Upper lobe of left lung (tissue), 6 donors: ENCODE results near the gene ZFX. TPM values are rescaled to one million over a fixed set of nuclear protein-coding genes. Genes with fewer than 3 reads are reported as not detected.

Source experiments
- ATAC-seq, 2 donors: fragments of 200-7000 bp; cut with Tn5 transposase; one replicate each; pipeline ENCODE4 v1.9.1; 2022; ENCODE audit warnings: mild to moderate bottlenecking in 2 of 2, moderate library complexity in 2 of 2; ENCODE audit not compliant: low FRiP score in 2 of 2
- DNase-seq, 2 donors: peaks; one replicate each; pipeline ENCODE4 v3.0.0-alpha.2; 2019 to 2020
- H3K27ac ChIP-seq, 4 donors: fragments of 200-600 bp; sonication (generic); one replicate each; pipeline ENCODE4 v1.5.1; 2016 to 2019
- H3K27me3 ChIP-seq, 4 donors: fragments of 200-600 bp; sonication (generic); one replicate each; pipeline ENCODE4 v1.5.1; 2017 to 2019
- H3K36me3 ChIP-seq, 4 donors: fragments of 200-600 bp; sonication (generic); one replicate each; pipeline ENCODE4 v1.5.1; 2016 to 2019
- H3K4me1 ChIP-seq, 4 donors: fragments of 200-600 bp; sonication (generic); one replicate each; pipeline ENCODE4 v1.5.1; 2018 to 2019
- H3K4me3 ChIP-seq, 4 donors: fragments of 200-600 bp; sonication (generic); one replicate each; pipeline ENCODE4 v1.5.1; 2017 to 2019; ENCODE audit warnings: mild to moderate bottlenecking in 2 of 4, moderate library complexity in 1 of 4
- H3K9me3 ChIP-seq, 4 donors: fragments of 200-600 bp; sonication (generic); one replicate each; pipeline ENCODE4 v1.5.1; 2018 to 2019
- EP300 ChIP-seq, 4 donors: sonication (generic); formaldehyde crosslinking; IDR thresholded peaks; one replicate each; pipeline ENCODE4 v1.5.1; 2017; ENCODE audit warnings: antibody characterized with exemption in 4 of 4, control low read depth in 2 of 4
- POLR2A ChIP-seq, 4 donors: fragments of 450-650 bp; IDR thresholded peaks; one replicate each; pipeline ENCODE4 v1.5.1; 2016 to 2017; ENCODE audit warnings: antibody characterized with exemption in 4 of 4, mild to moderate bottlenecking in 2 of 4
- POLR2AphosphoS5 ChIP-seq, 2 donors: sonication (generic); formaldehyde crosslinking; IDR thresholded peaks; one replicate each; pipeline ENCODE4 v1.5.1; 2017; ENCODE audit warnings: antibody characterized with exemption in 2 of 2
- WGBS, 2 donors: methylation state at CpG; one replicate each; pipeline ENCODE4 v1.1.5; 2017 to 2018; 5-methylcytosine and 5-hydroxymethylcytosine counted together
- total RNA-seq, 6 donors: library from RNA; depleted of rRNA in 4 of 6; stranded (reverse); fragments of >200 nt in 4 of 6; gene quantifications; one replicate each; pipeline versions ENCODE4 v1.1.0 to v1.2.1, GENCODE V29; 2016 to 2021
- TF ChIP-seq, protein P1 (sequence below), 6 experiments: fragments of 450-650 bp in 4 of 6; fragments of 200-600 bp in 2 of 6; sonication (generic) in 2 of 6; IDR thresholded peaks; one replicate each; pipeline ENCODE4 v1.5.1; 2016 to 2019; ENCODE audit warnings: antibody characterized with exemption in 6 of 6
- donor health status: DM: no; HTN: no; CAD: no; lungs with moderate emphysema.
- donor health status: DM: no; HTN: yes; CAD: no; lungs with severe emphysema.

ZFX gene
- total RNA-seq, 6 donors from 2014 or later, result 15.7 to 68.6 (median 31.1) TPM

GRCh38 chrX:24167719-24168472 lies 18.4 kb downstream of the ZFX start:
- no peak for TF ChIP-seq POLR2AphosphoS5 (IDR thresholded peaks at IDR 0.05)
- no peak for TF ChIP-seq POLR2A (IDR thresholded peaks at IDR 0.05)
- ATAC-seq, result no peak
- H3K27ac ChIP-seq, result no peak overlapping the region
- H3K4me3 ChIP-seq, result no peak overlapping the region
- H3K36me3 ChIP-seq, result peaks cover 0 to 9% (median 2%) of the 10 kb centered on the region in 4 donors
- peaks cover 0 to 74% (median 44%) of the 10 kb centered on the region in 4 donors for H3K4me1 ChIP-seq
- DNase-seq, result no peak
- H3K9me3 ChIP-seq, result no peaks in the 10 kb centered on the region
- no peaks in the 10 kb centered on the region for H3K27me3 ChIP-seq

- Histone ChIP-seq H3K27me3 (no peaks in the 10 kb centered on the region), H3K27ac (peak overlapping the region in 1 of 4 donors; percentile 30), H3K9me3 (no peaks in the 10 kb centered on the region), H3K4me3 (no peak overlapping the region), H3K4me1 (peaks cover 0 to 74% (median 44%) of the 10 kb centered on the region in 4 donors), H3K36me3 (peaks cover 0 to 18% (median 6%) of the 10 kb centered on the region in 4 donors)
- DNase-seq (no peak), ATAC-seq (no peak)
- TF ChIP-seq EP300 (IDR thresholded peaks at IDR 0.05) (no peak), POLR2A (IDR thresholded peaks at IDR 0.05) (no peak), POLR2AphosphoS5 (IDR thresholded peaks at IDR 0.05) (no peak)
- TF ChIP-seq, protein P1, sequence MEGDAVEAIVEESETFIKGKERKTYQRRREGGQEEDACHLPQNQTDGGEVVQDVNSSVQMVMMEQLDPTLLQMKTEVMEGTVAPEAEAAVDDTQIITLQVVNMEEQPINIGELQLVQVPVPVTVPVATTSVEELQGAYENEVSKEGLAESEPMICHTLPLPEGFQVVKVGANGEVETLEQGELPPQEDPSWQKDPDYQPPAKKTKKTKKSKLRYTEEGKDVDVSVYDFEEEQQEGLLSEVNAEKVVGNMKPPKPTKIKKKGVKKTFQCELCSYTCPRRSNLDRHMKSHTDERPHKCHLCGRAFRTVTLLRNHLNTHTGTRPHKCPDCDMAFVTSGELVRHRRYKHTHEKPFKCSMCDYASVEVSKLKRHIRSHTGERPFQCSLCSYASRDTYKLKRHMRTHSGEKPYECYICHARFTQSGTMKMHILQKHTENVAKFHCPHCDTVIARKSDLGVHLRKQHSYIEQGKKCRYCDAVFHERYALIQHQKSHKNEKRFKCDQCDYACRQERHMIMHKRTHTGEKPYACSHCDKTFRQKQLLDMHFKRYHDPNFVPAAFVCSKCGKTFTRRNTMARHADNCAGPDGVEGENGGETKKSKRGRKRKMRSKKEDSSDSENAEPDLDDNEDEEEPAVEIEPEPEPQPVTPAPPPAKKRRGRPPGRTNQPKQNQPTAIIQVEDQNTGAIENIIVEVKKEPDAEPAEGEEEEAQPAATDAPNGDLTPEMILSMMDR (IDR thresholded peaks at IDR 0.05), result no peak
- 71 to 80% methylated on average over 5 of the region's 5 CpGs for WGBS, 2 donors
These were observed 19.3 kb downstream of the ZFX start for GRCh38 chrX:24168807-24169206.

GRCh38 chrX:24169211-24169610 lies 19.7 kb downstream of the ZFX start:
- Histone ChIP-seq H3K36me3 (peaks cover 0 to 22% (median 7%) of the 10 kb centered on the region in 4 donors), H3K9me3 (no peaks in the 10 kb centered on the region), H3K4me1 (peaks cover 0 to 74% (median 44%) of the 10 kb centered on the region in 4 donors), H3K4me3 (no peak overlapping the region), H3K27me3 (no peaks in the 10 kb centered on the region), H3K27ac (peak overlapping the region in 1 of 4 donors; percentile 30)
- 33 to 53% methylated on average over 3 of the region's 3 CpGs for WGBS, 2 donors
- DNase-seq (no peak), ATAC-seq (no peak)
- no peak for TF ChIP-seq EP300 (IDR thresholded peaks at IDR 0.05)
- TF ChIP-seq POLR2A (IDR thresholded peaks at IDR 0.05), result no peak
- TF ChIP-seq, protein P1 (IDR thresholded peaks at IDR 0.05), result no peak
- TF ChIP-seq POLR2AphosphoS5 (IDR thresholded peaks at IDR 0.05), result no peak

DNA sequence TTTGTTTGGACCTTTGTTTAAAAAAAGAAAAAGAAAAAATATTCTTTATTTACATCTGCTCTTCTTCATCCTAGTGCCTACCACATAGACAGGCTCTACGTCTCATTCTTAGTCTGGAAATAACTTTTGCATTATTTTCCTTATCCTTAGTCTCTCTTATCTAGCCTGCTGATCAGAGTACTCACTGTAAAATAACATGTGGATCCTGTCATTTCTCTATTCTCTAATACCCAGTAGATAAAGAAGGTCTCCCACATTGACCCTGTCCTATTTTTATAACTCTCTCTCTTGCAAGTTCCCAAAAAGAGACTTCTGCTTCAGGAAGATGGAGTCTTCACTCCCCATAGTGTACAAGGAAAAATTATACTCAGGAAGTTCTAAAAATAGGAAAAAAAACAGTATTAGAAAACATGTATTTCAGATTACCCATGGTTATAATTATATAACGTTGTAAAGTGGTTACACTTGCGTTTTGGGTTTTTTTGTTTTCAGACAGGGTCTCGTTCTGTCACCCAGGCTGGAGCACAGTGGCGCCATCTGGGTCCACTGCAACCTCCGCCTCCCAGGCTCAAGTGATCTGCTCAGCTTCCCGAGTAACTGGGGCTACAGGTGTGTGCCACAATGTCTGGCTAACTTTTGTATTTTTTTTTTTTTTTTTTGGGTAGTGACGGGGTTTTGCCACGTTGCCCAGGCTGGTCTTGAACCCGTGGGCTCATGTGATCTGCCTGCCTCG lies 23.8 kb downstream of the ZFX start:
- H3K36me3 ChIP-seq, result peaks cover 0 to 63% (median 23%) of the 10 kb centered on the region in 4 donors
- DNase-seq, result no peak

DNA sequence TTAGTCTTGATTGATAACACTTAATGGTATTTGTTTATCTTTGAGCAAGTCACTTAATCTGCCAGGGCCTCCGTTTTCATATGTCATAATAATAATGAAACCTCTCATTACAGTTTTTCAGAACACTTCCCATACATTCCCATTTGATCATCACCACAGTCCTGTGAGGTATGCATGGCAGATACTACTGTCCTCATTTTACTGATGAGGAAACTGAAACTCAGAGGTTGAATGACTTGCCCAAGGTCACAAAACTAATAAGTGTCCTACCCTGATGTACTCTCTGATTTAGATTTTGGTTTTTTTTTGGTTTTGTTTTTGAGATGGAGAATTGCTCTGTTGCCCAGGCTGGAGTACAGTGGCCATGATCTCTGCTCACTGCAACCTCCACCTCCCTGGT lies 25.7 kb downstream of the ZFX start:
- WGBS, 2 donors, result 50% methylated on average over 1 of the region's 1 CpG
- peaks cover 0 to 24% (median 17%) of the 10 kb centered on the region in 4 donors for H3K4me1 ChIP-seq
- no peak overlapping the region for H3K4me3 ChIP-seq
- no peak for ATAC-seq
- DNase-seq, result no peak
- TF ChIP-seq POLR2AphosphoS5 (IDR thresholded peaks at IDR 0.05), result no peak
- TF ChIP-seq, protein P1 (IDR thresholded peaks at IDR 0.05), result no peak
- TF ChIP-seq POLR2A (IDR thresholded peaks at IDR 0.05), result no peak
- TF ChIP-seq EP300 (IDR thresholded peaks at IDR 0.05), result no peak
- no peaks in the 10 kb centered on the region for H3K27me3 ChIP-seq
- no peaks in the 10 kb centered on the region for H3K9me3 ChIP-seq
- peaks cover 0 to 83% (median 31%) of the 10 kb centered on the region in 4 donors for H3K36me3 ChIP-seq
- H3K27ac ChIP-seq, result no peak overlapping the region

More for the DNA sequence above, 23.8 kb downstream of the ZFX start:
- Histone ChIP-seq H3K4me1 (peaks cover 0 to 44% (median 32%) of the 10 kb centered on the region in 4 donors), H3K9me3 (no peaks in the 10 kb centered on the region), H3K4me3 (no peak overlapping the region), H3K27ac (no peak overlapping the region), H3K27me3 (no peaks in the 10 kb centered on the region)
- TF ChIP-seq POLR2A (IDR thresholded peaks at IDR 0.05) (no peak), EP300 (IDR thresholded peaks at IDR 0.05) (no peak), POLR2AphosphoS5 (IDR thresholded peaks at IDR 0.05) (no peak)
- TF ChIP-seq, protein P1 (IDR thresholded peaks at IDR 0.05), result no peak
- ATAC-seq, result no peak
- whole genome bisulfite sequencing, 2 donors, result 83 to 89% methylated on average over 11 of the region's 11 CpGs
